AG09319 (cell line): ENCODE measurements around the gene CRISPLD2.

Source experiments
- DNase-seq: peaks from one replicate; pipeline ENCODE4 v3.0.0-alpha.2; 2010; ENCODE audit warnings: low read depth; ENCODE audit errors: extremely low read depth
- CTCF ChIP-seq: IDR thresholded peaks from 2 replicates; pipeline ENCODE4 v1.5.1; 2011; ENCODE audit warnings: low read depth, mild to moderate bottlenecking, inconsistent platforms, low read length, moderate library complexity

The CRISPLD2 gene

DNA sequence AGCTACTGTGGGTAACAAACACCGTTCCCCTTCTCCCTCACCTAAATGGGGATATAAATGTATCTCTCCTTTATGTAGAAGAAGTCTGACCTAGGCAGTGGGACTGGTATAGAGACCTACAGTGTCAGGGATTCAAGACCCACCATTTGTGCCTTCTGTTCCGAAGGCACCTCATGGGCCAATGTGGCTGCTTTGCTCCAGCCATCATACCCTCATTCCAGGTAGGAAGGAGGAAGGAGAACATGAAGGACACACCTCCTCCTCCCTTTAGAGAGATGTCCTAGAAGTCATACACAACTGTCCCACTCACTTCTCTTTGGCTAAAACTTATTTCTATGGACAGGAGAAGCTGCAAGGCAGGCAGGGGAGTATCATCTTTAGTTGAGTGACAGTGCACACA is 8.3 kb upstream of the CRISPLD2 start:
- no peak for DNase-seq
- TF ChIP-seq CTCF = no peak

GRCh38 chr16:84813141-84813934 is 6.4 kb upstream of the CRISPLD2 start:
- DNase-seq = no peak
- TF ChIP-seq CTCF = no peak

GRCh38 chr16:84815462-84815861 is 4.3 kb upstream of the CRISPLD2 start:
- DNase-seq = no peak
- TF ChIP-seq CTCF = no peak

GRCh38 chr16:84816023-84816422 is 3.8 kb upstream of the CRISPLD2 start:
- no peak for DNase-seq
- no peak for TF ChIP-seq CTCF

GRCh38 chr16:84816485-84816884 is 3.3 kb upstream of the CRISPLD2 start:
- no peak for TF ChIP-seq CTCF
- no peak for DNase-seq

- DNase-seq = no peak
- TF ChIP-seq CTCF = no peak
Measured at GRCh38 chr16:84817206-84817605, 2.6 kb upstream of the CRISPLD2 start.

DNA sequence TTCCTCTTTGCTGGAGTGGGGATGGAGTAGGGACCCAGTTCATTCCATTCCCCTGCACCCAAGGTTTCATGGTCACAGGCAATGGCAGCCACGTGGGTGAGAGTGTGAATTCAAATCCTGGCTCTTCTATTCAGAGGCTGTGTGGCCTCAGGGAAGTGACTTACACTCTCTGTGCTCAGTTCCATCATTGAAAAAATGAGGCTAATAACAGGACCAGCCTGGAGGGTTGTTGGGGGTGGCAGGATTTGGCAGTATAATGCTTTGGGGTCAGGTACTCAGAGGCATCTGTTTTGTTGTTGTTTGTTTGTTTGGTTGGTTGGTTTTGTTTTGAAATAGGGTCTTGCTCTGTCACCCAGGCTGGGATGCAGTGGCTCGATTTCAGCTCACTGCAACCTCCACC is 2.2 kb upstream of the CRISPLD2 start:
- no peak for DNase-seq
- no peak for TF ChIP-seq CTCF
